Upper lobe of left lung (tissue), 6 donors: ENCODE results near the gene DPH6. TPM values are rescaled to one million over a fixed set of nuclear protein-coding genes. Genes with fewer than 3 reads are reported as not detected.

Experiments used
- ATAC-seq, 2 donors: fragments of 200-7000 bp; cut with Tn5 transposase; one replicate each; pipeline ENCODE4 v1.9.1; 2022; ENCODE audit warnings: mild to moderate bottlenecking in 2 of 2, moderate library complexity in 2 of 2; ENCODE audit not compliant: low FRiP score in 2 of 2
- DNase-seq, 2 donors: peaks; one replicate each; pipeline ENCODE4 v3.0.0-alpha.2; 2019 to 2020
- H3K27ac ChIP-seq, 4 donors: fragments of 200-600 bp; sonication (generic); one replicate each; pipeline ENCODE4 v1.5.1; 2016 to 2019
- H3K27me3 ChIP-seq, 4 donors: fragments of 200-600 bp; sonication (generic); one replicate each; pipeline ENCODE4 v1.5.1; 2017 to 2019
- H3K36me3 ChIP-seq, 4 donors: fragments of 200-600 bp; sonication (generic); one replicate each; pipeline ENCODE4 v1.5.1; 2016 to 2019
- H3K4me1 ChIP-seq, 4 donors: fragments of 200-600 bp; sonication (generic); one replicate each; pipeline ENCODE4 v1.5.1; 2018 to 2019
- H3K4me3 ChIP-seq, 4 donors: fragments of 200-600 bp; sonication (generic); one replicate each; pipeline ENCODE4 v1.5.1; 2017 to 2019; ENCODE audit warnings: mild to moderate bottlenecking in 2 of 4, moderate library complexity in 1 of 4
- H3K9me3 ChIP-seq, 4 donors: fragments of 200-600 bp; sonication (generic); one replicate each; pipeline ENCODE4 v1.5.1; 2018 to 2019
- CTCF ChIP-seq, 6 experiments: fragments of 450-650 bp in 4 of 6; fragments of 200-600 bp in 2 of 6; sonication (generic) in 2 of 6; IDR thresholded peaks; one replicate each; pipeline ENCODE4 v1.5.1; 2016 to 2019; ENCODE audit warnings: antibody characterized with exemption in 6 of 6
- EP300 ChIP-seq, 4 donors: sonication (generic); formaldehyde crosslinking; IDR thresholded peaks; one replicate each; pipeline ENCODE4 v1.5.1; 2017; ENCODE audit warnings: antibody characterized with exemption in 4 of 4, control low read depth in 2 of 4
- POLR2A ChIP-seq, 4 donors: fragments of 450-650 bp; IDR thresholded peaks; one replicate each; pipeline ENCODE4 v1.5.1; 2016 to 2017; ENCODE audit warnings: antibody characterized with exemption in 4 of 4, mild to moderate bottlenecking in 2 of 4
- POLR2AphosphoS5 ChIP-seq, 2 donors: sonication (generic); formaldehyde crosslinking; IDR thresholded peaks; one replicate each; pipeline ENCODE4 v1.5.1; 2017; ENCODE audit warnings: antibody characterized with exemption in 2 of 2
- WGBS, 2 donors: methylation state at CpG; one replicate each; pipeline ENCODE4 v1.1.5; 2017 to 2018; 5-methylcytosine and 5-hydroxymethylcytosine counted together
- total RNA-seq, 6 donors: library from RNA; depleted of rRNA in 4 of 6; stranded (reverse); fragments of >200 nt in 4 of 6; gene quantifications; one replicate each; pipeline versions ENCODE4 v1.1.0 to v1.2.1, GENCODE V29; 2016 to 2021
- donor health status: DM: no; HTN: no; CAD: no; lungs with moderate emphysema.
- donor health status: DM: no; HTN: yes; CAD: no; lungs with severe emphysema.

DPH6 gene
- total RNA-seq, 6 donors from 2014 or later: 6.3 to 48.2 (median 14.6) TPM

GRCh38 chr15:35506272-35506870, 39.6 kb downstream of the DPH6 start:
- DNase-seq: no peak
- Histone ChIP-seq H3K4me3 (no peak overlapping the region), H3K36me3 (no peaks in the 10 kb centered on the region), H3K27ac (no peak overlapping the region), H3K27me3 (no peaks in the 10 kb centered on the region), H3K9me3 (no peaks in the 10 kb centered on the region), H3K4me1 (peaks cover 0 to 15% (median 11%) of the 10 kb centered on the region in 4 donors)
- ATAC-seq: no peak
- WGBS, 2 donors: 52 to 67% methylated on average over 5 of the region's 5 CpGs
- TF ChIP-seq POLR2A (IDR thresholded peaks at IDR 0.05): no peak
- no peak for TF ChIP-seq EP300 (IDR thresholded peaks at IDR 0.05)
- no peak for TF ChIP-seq POLR2AphosphoS5 (IDR thresholded peaks at IDR 0.05)
- TF ChIP-seq CTCF (IDR thresholded peaks at IDR 0.05): no peak

- DNase-seq (no peak), ATAC-seq (no peak)
- no peaks in the 10 kb centered on the region for H3K36me3 ChIP-seq
- no peak overlapping the region for H3K27ac ChIP-seq
- no peaks in the 10 kb centered on the region for H3K9me3 ChIP-seq
- TF ChIP-seq EP300 (IDR thresholded peaks at IDR 0.05) (no peak), CTCF (IDR thresholded peaks at IDR 0.05) (no peak), POLR2A (IDR thresholded peaks at IDR 0.05) (no peak), POLR2AphosphoS5 (IDR thresholded peaks at IDR 0.05) (no peak)
- H3K4me3 ChIP-seq: no peak overlapping the region
- no peaks in the 10 kb centered on the region for H3K27me3 ChIP-seq
- peaks cover 0 to 15% (median 11%) of the 10 kb centered on the region in 4 donors for H3K4me1 ChIP-seq
Observed at GRCh38 chr15:35505809-35506208, 40.2 kb downstream of the DPH6 start.

- H3K9me3 ChIP-seq: no peaks in the 10 kb centered on the region
- no peak for DNase-seq
- H3K27ac ChIP-seq: no peak overlapping the region
- peaks cover 0 to 15% (median 11%) of the 10 kb centered on the region in 4 donors for H3K4me1 ChIP-seq
- H3K4me3 ChIP-seq: no peak overlapping the region
- TF ChIP-seq POLR2A (IDR thresholded peaks at IDR 0.05): no peak
- no peak for TF ChIP-seq CTCF (IDR thresholded peaks at IDR 0.05)
- no peak for TF ChIP-seq EP300 (IDR thresholded peaks at IDR 0.05)
- no peak for TF ChIP-seq POLR2AphosphoS5 (IDR thresholded peaks at IDR 0.05)
- H3K36me3 ChIP-seq: no peaks in the 10 kb centered on the region
- 66 to 81% methylated on average over 1 of the region's 1 CpG for WGBS, 2 donors
- ATAC-seq: no peak
- H3K27me3 ChIP-seq: no peaks in the 10 kb centered on the region
Observed at GRCh38 chr15:35505141-35505540, 40.8 kb downstream of the DPH6 start.

- WGBS, 2 donors: 92 to 95% methylated on average over 4 of the region's 4 CpGs
- no peaks in the 10 kb centered on the region for H3K9me3 ChIP-seq
- ATAC-seq (no peak), DNase-seq (no peak)
- H3K4me1 ChIP-seq: peaks cover 0 to under 1% (median 0%) of the 10 kb centered on the region in 4 donors
- H3K27me3 ChIP-seq: no peaks in the 10 kb centered on the region
- no peaks in the 10 kb centered on the region for H3K36me3 ChIP-seq
- no peak for TF ChIP-seq POLR2A (IDR thresholded peaks at IDR 0.05)
- no peak overlapping the region for H3K4me3 ChIP-seq
- no peak overlapping the region for H3K27ac ChIP-seq
Observed at GRCh38 chr15:35499723-35500122, 46.2 kb downstream of the DPH6 start.

GRCh38 chr15:35496585-35496984, 49.4 kb downstream of the DPH6 start:
- ATAC-seq (no peak), DNase-seq (no peak)
- no peaks in the 10 kb centered on the region for H3K27me3 ChIP-seq
- H3K9me3 ChIP-seq: no peaks in the 10 kb centered on the region
- TF ChIP-seq EP300 (IDR thresholded peaks at IDR 0.05) (no peak), CTCF (IDR thresholded peaks at IDR 0.05) (no peak), POLR2AphosphoS5 (IDR thresholded peaks at IDR 0.05) (no peak), POLR2A (IDR thresholded peaks at IDR 0.05) (no peak)
- no peak overlapping the region for H3K27ac ChIP-seq
- no peaks in the 10 kb centered on the region for H3K36me3 ChIP-seq
- H3K4me1 ChIP-seq: no peaks in the 10 kb centered on the region
- no peak overlapping the region for H3K4me3 ChIP-seq
